ENCODE results near the gene HBS1L.
"Not testable (repeated sequence)": the region's sequence is repeated elsewhere in the genome, so short reads cannot be mapped to it uniquely, and the experiment has no call there.

Gene HBS1L

DNA sequence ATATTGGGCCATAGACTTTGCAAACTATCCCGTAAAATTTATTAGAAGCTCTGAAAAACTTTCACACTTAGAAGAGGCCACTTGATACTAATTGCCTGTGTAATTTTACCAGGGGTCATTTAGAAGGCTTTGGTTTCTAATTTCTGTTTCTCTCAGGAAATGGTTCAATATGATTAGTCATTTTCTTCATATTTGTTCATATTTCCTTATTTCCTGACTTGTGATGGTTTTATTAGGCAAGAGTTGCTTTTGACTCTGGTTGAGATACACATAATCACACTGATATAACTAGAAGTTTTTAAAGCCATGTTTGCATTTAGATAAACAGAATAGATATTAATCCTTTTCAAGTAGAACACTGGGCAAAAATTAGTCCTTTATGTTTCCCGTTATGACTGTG is 11.8 kb upstream of the HBS1L start:
- no peak for DNase-seq
- Histone ChIP-seq H3K9ac (ENCODE audit: low read length) (no peak overlapping the region), H2BK15ac (replicated peaks; ENCODE audit: low read depth) (no peak overlapping the region), H3K27ac (ENCODE audit: low read depth, low read length) (no peak overlapping the region), H2BK5ac (ENCODE audit: low read length) (no peak overlapping the region), H4K5ac (ENCODE audit: low read length) (no peak overlapping the region), H3K4me1 (ENCODE audit: control insufficient read depth, low read depth, low read length) (peaks cover 8% of the 10 kb centered on the region), H3K4me3 (ENCODE audit: low read length) (no peak overlapping the region), H3K27me3 (ENCODE audit: insufficient read depth, low read length, poor library complexity) (no peaks in the 10 kb centered on the region), H3K18ac (ENCODE audit: low read length) (no peak overlapping the region), H2BK120ac (ENCODE audit: low read depth, low read length) (no peak overlapping the region), H4K8ac (ENCODE audit: low read depth, low read length) (no peak overlapping the region), H3K4me2 (ENCODE audit: low read length) (no peak overlapping the region), H3K56ac (ENCODE audit: low read length) (no peak overlapping the region), H3K23ac (ENCODE audit: low read length) (no peak overlapping the region), H3K79me1 (ENCODE audit: low read length) (no peaks in the 10 kb centered on the region), H3K36me3 (ENCODE audit: control insufficient read depth, insufficient read depth, low read length) (no peaks in the 10 kb centered on the region), H2AK5ac (ENCODE audit: low read length) (no peak overlapping the region), H3K79me2 (ENCODE audit: control insufficient read depth, insufficient read depth, low read length) (no peaks in the 10 kb centered on the region), H3K4ac (ENCODE audit: low read depth, low read length) (no peak overlapping the region)
- no CpG with 5 or more reads among the region's 2 CpGs for WGBS (ENCODE audit: extremely low coverage, insufficient coverage, low lambda C conversion rate)

DNA sequence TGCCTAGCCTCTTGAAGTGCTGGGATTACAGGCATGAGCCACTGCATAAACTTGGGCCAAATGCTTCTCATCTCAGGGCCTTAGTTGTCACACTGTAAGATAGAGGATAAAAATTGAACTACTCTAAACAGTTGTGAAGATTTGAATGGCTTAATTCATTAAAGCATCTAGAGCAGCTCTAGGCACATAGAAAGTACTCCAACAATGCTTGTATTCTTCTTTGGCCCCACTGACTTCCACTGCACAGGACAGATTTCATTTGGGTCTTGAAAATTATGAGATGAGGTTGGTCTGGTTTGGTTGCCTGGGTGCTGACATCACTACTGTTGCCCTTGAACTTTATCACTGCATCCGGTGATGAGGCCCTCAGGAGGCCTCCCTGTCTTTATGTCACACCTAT is 10.0 kb upstream of the HBS1L start:
- Histone ChIP-seq H3K56ac (ENCODE audit: low read length) (no peak overlapping the region), H3K18ac (ENCODE audit: low read length) (no peak overlapping the region), H3K9ac (ENCODE audit: low read length) (no peak overlapping the region), H3K79me2 (ENCODE audit: control insufficient read depth, insufficient read depth, low read length) (no peaks in the 10 kb centered on the region), H3K23ac (ENCODE audit: low read length) (no peak overlapping the region), H3K27me3 (ENCODE audit: insufficient read depth, low read length, poor library complexity) (no peaks in the 10 kb centered on the region), H3K4ac (ENCODE audit: low read depth, low read length) (no peak overlapping the region), H3K4me3 (ENCODE audit: low read length) (no peak overlapping the region), H2AK5ac (ENCODE audit: low read length) (no peak overlapping the region), H4K8ac (ENCODE audit: low read depth, low read length) (no peak overlapping the region), H2BK120ac (ENCODE audit: low read depth, low read length) (no peak overlapping the region), H2BK15ac (replicated peaks; ENCODE audit: low read depth) (no peak overlapping the region), H3K4me1 (ENCODE audit: control insufficient read depth, low read depth, low read length) (peaks cover 8% of the 10 kb centered on the region), H2BK5ac (ENCODE audit: low read length) (no peak overlapping the region), H3K79me1 (ENCODE audit: low read length) (no peaks in the 10 kb centered on the region), H3K36me3 (ENCODE audit: control insufficient read depth, insufficient read depth, low read length) (no peaks in the 10 kb centered on the region), H3K4me2 (ENCODE audit: low read length) (no peak overlapping the region), H4K5ac (ENCODE audit: low read length) (no peak overlapping the region), H3K27ac (ENCODE audit: low read depth, low read length) (no peak overlapping the region)
- WGBS (ENCODE audit: extremely low coverage, insufficient coverage, low lambda C conversion rate), result no CpG with 5 or more reads among the region's 1 CpG
- peak; percentile 16 for DNase-seq

DNA sequence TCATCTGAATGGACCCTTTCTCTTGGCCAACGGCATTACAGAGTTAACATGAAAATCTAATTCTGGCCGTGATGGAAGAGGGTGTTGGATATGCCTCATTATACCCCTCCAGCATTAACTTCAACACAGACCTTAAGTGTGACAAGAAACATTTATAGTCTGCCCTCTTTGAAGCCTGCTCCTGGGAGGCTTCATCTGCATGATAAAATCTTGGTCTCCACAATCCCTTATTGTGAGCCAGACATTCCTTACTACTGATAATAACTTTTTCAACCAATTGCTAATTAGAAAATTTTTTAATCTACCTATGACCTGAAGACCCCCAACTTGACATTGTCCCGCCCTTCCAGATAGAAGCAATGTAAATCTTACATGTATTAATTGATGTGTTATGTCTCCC is 9.3 kb upstream of the HBS1L start:
- Histone ChIP-seq H3K18ac (ENCODE audit: low read length) (peak overlapping the region; percentile 22), H2BK15ac (replicated peaks; ENCODE audit: low read depth) (no peak overlapping the region), H3K4me2 (ENCODE audit: low read length) (no peak overlapping the region), H3K9ac (ENCODE audit: low read length) (no peak overlapping the region), H4K8ac (ENCODE audit: low read depth, low read length) (no peak overlapping the region), H3K4me1 (ENCODE audit: control insufficient read depth, low read depth, low read length) (peaks cover 8% of the 10 kb centered on the region), H3K36me3 (ENCODE audit: control insufficient read depth, insufficient read depth, low read length) (no peaks in the 10 kb centered on the region), H3K79me1 (ENCODE audit: low read length) (no peaks in the 10 kb centered on the region), H3K4ac (ENCODE audit: low read depth, low read length) (no peak overlapping the region), H3K23ac (ENCODE audit: low read length) (no peak overlapping the region), H4K5ac (ENCODE audit: low read length) (no peak overlapping the region), H2BK5ac (ENCODE audit: low read length) (no peak overlapping the region), H3K4me3 (ENCODE audit: low read length) (no peak overlapping the region), H2BK120ac (ENCODE audit: low read depth, low read length) (peak overlapping the region; percentile 73), H2AK5ac (ENCODE audit: low read length) (no peak overlapping the region), H3K56ac (ENCODE audit: low read length) (no peak overlapping the region), H3K27me3 (ENCODE audit: insufficient read depth, low read length, poor library complexity) (no peaks in the 10 kb centered on the region), H3K27ac (ENCODE audit: low read depth, low read length) (no peak overlapping the region), H3K79me2 (ENCODE audit: control insufficient read depth, insufficient read depth, low read length) (no peaks in the 10 kb centered on the region)
- peak; percentile 72 for DNase-seq
- WGBS (ENCODE audit: extremely low coverage, insufficient coverage, low lambda C conversion rate), result no CpG with 5 or more reads among the region's 3 CpGs

DNA sequence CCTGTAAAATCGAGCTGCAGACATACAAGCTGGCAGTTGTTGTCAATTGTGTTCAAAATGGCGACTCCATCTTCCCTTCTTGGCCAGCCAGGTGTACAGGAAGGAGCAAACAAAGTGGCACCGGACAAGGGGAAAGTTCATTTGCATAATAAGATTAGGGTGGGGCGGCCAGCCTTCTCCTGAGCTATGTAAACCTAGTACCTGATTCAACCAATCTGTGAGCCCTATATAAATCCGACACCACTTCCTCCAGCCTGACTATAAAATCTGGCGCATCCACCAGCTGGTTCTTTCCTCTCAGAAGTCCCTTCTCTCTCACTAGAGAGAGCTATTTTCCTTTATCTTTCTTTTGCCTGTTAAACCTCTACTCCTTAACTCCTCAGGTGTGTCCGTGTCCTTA is 8.1 kb upstream of the HBS1L start:
- no CpG with 5 or more reads among the region's 7 CpGs for WGBS (ENCODE audit: extremely low coverage, insufficient coverage, low lambda C conversion rate)
- no peak overlapping the region for H3K23ac ChIP-seq (ENCODE audit: low read length)
- no peak overlapping the region for H3K4me2 ChIP-seq (ENCODE audit: low read length)

DNA sequence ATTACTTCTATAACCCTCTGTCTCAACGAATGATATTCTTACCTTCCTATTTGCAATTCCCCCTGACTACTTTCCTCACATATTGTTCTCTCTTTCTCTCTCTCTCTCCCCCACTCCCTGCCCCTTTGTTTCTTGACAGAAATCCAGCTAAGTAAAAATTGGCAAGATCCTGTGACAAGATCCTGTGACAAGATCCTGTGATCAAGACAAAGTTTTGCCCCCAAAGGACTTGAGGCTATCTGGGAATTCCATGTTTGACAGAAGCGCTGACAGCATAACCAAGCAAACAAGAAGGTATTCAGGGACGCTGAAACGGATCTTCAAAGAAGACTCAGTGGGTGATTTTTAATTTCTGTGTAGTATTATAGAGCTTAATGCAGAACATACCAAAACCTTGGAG is 5.5 kb upstream of the HBS1L start:
- Histone ChIP-seq H3K27ac (ENCODE audit: low read depth, low read length) (no peak overlapping the region), H3K79me2 (ENCODE audit: control insufficient read depth, insufficient read depth, low read length) (no peaks in the 10 kb centered on the region), H3K18ac (ENCODE audit: low read length) (no peak overlapping the region), H3K56ac (ENCODE audit: low read length) (no peak overlapping the region), H3K4me3 (ENCODE audit: low read length) (no peak overlapping the region), H2BK120ac (ENCODE audit: low read depth, low read length) (no peak overlapping the region), H3K4ac (ENCODE audit: low read depth, low read length) (no peak overlapping the region), H3K4me1 (ENCODE audit: control insufficient read depth, low read depth, low read length) (peaks cover 8% of the 10 kb centered on the region), H3K9ac (ENCODE audit: low read length) (no peak overlapping the region), H2AK5ac (ENCODE audit: low read length) (no peak overlapping the region), H3K79me1 (ENCODE audit: low read length) (no peaks in the 10 kb centered on the region), H3K4me2 (ENCODE audit: low read length) (no peak overlapping the region), H2BK15ac (replicated peaks; ENCODE audit: low read depth) (no peak overlapping the region), H3K36me3 (ENCODE audit: control insufficient read depth, insufficient read depth, low read length) (no peaks in the 10 kb centered on the region), H2BK5ac (ENCODE audit: low read length) (no peak overlapping the region), H4K5ac (ENCODE audit: low read length) (no peak overlapping the region), H3K23ac (ENCODE audit: low read length) (no peak overlapping the region), H3K27me3 (ENCODE audit: insufficient read depth, low read length, poor library complexity) (no peaks in the 10 kb centered on the region), H4K8ac (ENCODE audit: low read depth, low read length) (no peak overlapping the region)
- no CpG with 5 or more reads among the region's 4 CpGs for WGBS (ENCODE audit: extremely low coverage, insufficient coverage, low lambda C conversion rate)
- peak; percentile 23 for DNase-seq

More for the DNA sequence above, 8.1 kb upstream of the HBS1L start:
- Histone ChIP-seq H3K79me1 (ENCODE audit: low read length) (no peaks in the 10 kb centered on the region), H3K4me3 (ENCODE audit: low read length) (no peak overlapping the region), H3K4ac (ENCODE audit: low read depth, low read length) (no peak overlapping the region), H3K36me3 (ENCODE audit: control insufficient read depth, insufficient read depth, low read length) (no peaks in the 10 kb centered on the region), H3K9ac (ENCODE audit: low read length) (no peak overlapping the region), H3K79me2 (ENCODE audit: control insufficient read depth, insufficient read depth, low read length) (no peaks in the 10 kb centered on the region), H2AK5ac (ENCODE audit: low read length) (no peak overlapping the region), H3K27ac (ENCODE audit: low read depth, low read length) (no peak overlapping the region), H2BK15ac (replicated peaks; ENCODE audit: low read depth) (no peak overlapping the region), H2BK120ac (ENCODE audit: low read depth, low read length) (no peak overlapping the region), H4K8ac (ENCODE audit: low read depth, low read length) (no peak overlapping the region), H3K4me1 (ENCODE audit: control insufficient read depth, low read depth, low read length) (peaks cover 8% of the 10 kb centered on the region), H3K56ac (ENCODE audit: low read length) (no peak overlapping the region), H3K27me3 (ENCODE audit: insufficient read depth, low read length, poor library complexity) (no peaks in the 10 kb centered on the region), H4K5ac (ENCODE audit: low read length) (no peak overlapping the region), H2BK5ac (ENCODE audit: low read length) (no peak overlapping the region), H3K18ac (ENCODE audit: low read length) (no peak overlapping the region)
- peak; percentile 23 for DNase-seq

DNA sequence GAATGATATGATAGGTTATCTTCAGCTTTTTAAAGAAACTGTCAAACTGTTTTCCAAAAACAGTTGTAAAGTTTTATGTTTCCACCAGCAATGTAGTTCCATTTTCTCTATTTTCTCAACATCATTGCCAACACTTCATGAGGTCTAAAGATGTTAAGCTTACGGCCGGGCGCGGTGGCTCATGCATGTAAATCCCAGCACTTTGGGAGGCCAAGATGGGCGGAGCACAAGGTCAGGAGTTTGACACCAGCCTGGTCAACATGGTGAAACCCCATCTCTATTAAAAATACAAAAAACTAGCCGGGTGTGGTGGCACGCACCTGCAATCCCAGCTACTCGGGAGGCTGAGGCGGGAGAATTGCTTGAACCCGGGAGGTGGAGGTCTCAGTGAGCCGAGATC is 3.7 kb upstream of the HBS1L start:
- not testable (repeated sequence) for H2AK5ac ChIP-seq (ENCODE audit: low read length); H3K36me3 ChIP-seq (ENCODE audit: control insufficient read depth, insufficient read depth, low read length); H3K4ac ChIP-seq (ENCODE audit: low read depth, low read length); H4K5ac ChIP-seq (ENCODE audit: low read length); H3K27me3 ChIP-seq (ENCODE audit: insufficient read depth, low read length, poor library complexity); H4K8ac ChIP-seq (ENCODE audit: low read depth, low read length); H3K23ac ChIP-seq (ENCODE audit: low read length); H3K4me2 ChIP-seq (ENCODE audit: low read length); DNase-seq; H3K56ac ChIP-seq (ENCODE audit: low read length); H2BK15ac ChIP-seq (replicated peaks; ENCODE audit: low read depth); H3K18ac ChIP-seq (ENCODE audit: low read length); H3K4me1 ChIP-seq (ENCODE audit: control insufficient read depth, low read depth, low read length); H3K9ac ChIP-seq (ENCODE audit: low read length); H2BK5ac ChIP-seq (ENCODE audit: low read length); H3K79me1 ChIP-seq (ENCODE audit: low read length); H3K4me3 ChIP-seq (ENCODE audit: low read length); H2BK120ac ChIP-seq (ENCODE audit: low read depth, low read length); H3K27ac ChIP-seq (ENCODE audit: low read depth, low read length)
- peaks cover 11% of the 10 kb centered on the region for H3K79me2 ChIP-seq (ENCODE audit: control insufficient read depth, insufficient read depth, low read length)
- WGBS (ENCODE audit: extremely low coverage, insufficient coverage, low lambda C conversion rate), result no CpG with 5 or more reads among the region's 11 CpGs

All from mesendoderm (in vitro differentiated cells).